ENCODE measurements around the gene RAC2. TPM values are rescaled to one million over a fixed set of nuclear protein-coding genes. Genes with fewer than 3 reads are reported as not detected.

The RAC2 gene
- total and polyA plus RNA-seq, 2 of the 8 experiments (the other 6 are each of a cell fraction or from before 2014, with no cell fraction given), result 2.3 to 4.3 TPM

GRCh38 chr22:37289156-37289735, 45.2 kb upstream of the RAC2 start:
- 89% methylated on average over 7 of the region's 7 CpGs; no CpG with 5 or more reads in 1 of the 2 experiments for WGBS, 2 experiments (ENCODE audit: extremely low coverage in 1 of 2, insufficient coverage in 1 of 2, insufficient read length in 1 of 2, insufficient replicate concordance in 2 of 2, low coverage in 1 of 2, low lambda C conversion rate in 2 of 2, missing lambda C conversion rate in 1 of 2)
- CTCF ChIA-PET (ENCODE audit: partially characterized antibody), result interaction anchor here (0.7 to 2.1 kb wide), 4 partner anchors 12 to 140 kb away, joined by 3 to 7 read pairs (median 4); no protein-coding TSS in a partner anchor

More at GRCh38 chr22:37289156-37289735, 45.2 kb upstream of the RAC2 start:
- Histone ChIP-seq H3K27ac (ENCODE audit: low read depth, low read length) (no peak overlapping the region), H3K18ac (ENCODE audit: extremely low read depth, low read length) (no peak overlapping the region), H4K91ac (replicated peaks; ENCODE audit: insufficient read length, low read length) (no peak overlapping the region), H3K4me3 (ENCODE audit: extremely low read depth in 1 of 4, insufficient read depth in 2 of 4, low read depth in 3 of 4, low read length in 4 of 4) (no peak overlapping the region), H3K23ac (ENCODE audit: insufficient read length) (no peak overlapping the region), H3K56ac (replicated peaks; ENCODE audit: insufficient read length, low read depth, low read length) (no peak overlapping the region), H3K9me3 (ENCODE audit: insufficient read depth in 2 of 2, low read depth in 1 of 2, low read length in 1 of 2) (peaks cover 0 to 5% of the 10 kb centered on the region in 2 experiments; a peak in 2 of 4 replicates), H3K27me3 (replicated peaks in 1 of 4; ENCODE audit: control insufficient read depth in 3 of 4, extremely low read depth in 1 of 4, insufficient read depth in 3 of 4, low read length in 3 of 4) (no peaks in the 10 kb centered on the region; a peak in 3 of 7 replicates), H2BK20ac (ENCODE audit: low read length) (no peak overlapping the region), H3K23me2 (ENCODE audit: low read depth, low read length) (no peaks in the 10 kb centered on the region), H3K36me3 (ENCODE audit: control insufficient read depth in 2 of 4, insufficient read depth in 4 of 4, low read length in 3 of 4) (no peaks in the 10 kb centered on the region), H3K4me1 (replicated peaks in 1 of 4; ENCODE audit: control insufficient read depth in 3 of 4, insufficient read depth in 4 of 4, low read length in 3 of 4) (peaks cover 0 to 10% (median 1%) of the 10 kb centered on the region in 4 experiments; a peak in 3 of 7 replicates), H3K4me2 (ENCODE audit: insufficient read depth in 1 of 2, low read depth in 2 of 2, low read length in 2 of 2) (no peak overlapping the region), H3K14ac (ENCODE audit: insufficient read length) (no peak overlapping the region), H3K79me2 (ENCODE audit: control insufficient read depth in 1 of 2, insufficient read depth in 2 of 2, low read length in 2 of 2) (no peaks in the 10 kb centered on the region), H4K5ac (ENCODE audit: insufficient read length, low read depth, low read length) (no peak overlapping the region), H2AFZ (ENCODE audit: low read length) (no peak overlapping the region), H4K20me1 (replicated peaks in 1 of 2; ENCODE audit: control insufficient read depth in 1 of 2, insufficient read depth in 2 of 2, low read length in 2 of 2) (no peaks in the 10 kb centered on the region), H3K9ac (replicated peaks in 1 of 4; ENCODE audit: extremely low read depth in 1 of 4, low read depth in 3 of 4, low read length in 3 of 4) (no peak overlapping the region), H2AK5ac (ENCODE audit: low read depth, low read length) (no peak overlapping the region), H2BK120ac (replicated peaks; ENCODE audit: low read depth, low read length) (no peak overlapping the region), H2BK5ac (ENCODE audit: low read depth, low read length) (no peak overlapping the region), H2BK12ac (ENCODE audit: low read depth, low read length) (no peak overlapping the region), H2BK15ac (ENCODE audit: low read length) (no peak overlapping the region), H4K8ac (ENCODE audit: extremely low read depth, insufficient read depth, low read length) (no peak overlapping the region), H3K4ac (replicated peaks; ENCODE audit: insufficient read length, low read depth, low read length) (no peak overlapping the region), H3K79me1 (ENCODE audit: low read depth, low read length) (no peaks in the 10 kb centered on the region)
- DNase-seq (ENCODE audit: low read depth in 1 of 2, low spot score in 2 of 2), result no peak
- POLR2A ChIA-PET (ENCODE audit: partially characterized antibody), result no interaction called here
- no peak for FAIRE-seq
- TF ChIP-seq BCL11A (IDR thresholded peaks at IDR 0.05; ENCODE audit: low read depth in 2 of 2, low read length in 2 of 2) (no peak), CEBPB (IDR thresholded peaks at IDR 0.05; ENCODE audit: low read depth, low read length) (no peak), RAD21 (IDR thresholded peaks at IDR 0.05 in 1 of 2, conservative IDR thresholded peaks at IDR 0.05 in 1 of 2; ENCODE audit: low read depth in 2 of 2, low read length in 2 of 2) (no peak)
